NCI-H2227 (cell line): ENCODE measurements around the gene FNDC11.
A peak's percentile ranks its signal among the peaks of the same experiment; 100 is the strongest.
"Not testable (repeated sequence)": the region's sequence is repeated elsewhere in the genome, so short reads cannot be mapped to it uniquely, and the experiment has no call there.

Experiments
- DNase-seq: peaks from one replicate; lab custom pipeline; 2025; ENCODE audit not compliant: unreplicated experiment; lab: John Stamatoyannopoulos, UW

Gene FNDC11

DNA sequence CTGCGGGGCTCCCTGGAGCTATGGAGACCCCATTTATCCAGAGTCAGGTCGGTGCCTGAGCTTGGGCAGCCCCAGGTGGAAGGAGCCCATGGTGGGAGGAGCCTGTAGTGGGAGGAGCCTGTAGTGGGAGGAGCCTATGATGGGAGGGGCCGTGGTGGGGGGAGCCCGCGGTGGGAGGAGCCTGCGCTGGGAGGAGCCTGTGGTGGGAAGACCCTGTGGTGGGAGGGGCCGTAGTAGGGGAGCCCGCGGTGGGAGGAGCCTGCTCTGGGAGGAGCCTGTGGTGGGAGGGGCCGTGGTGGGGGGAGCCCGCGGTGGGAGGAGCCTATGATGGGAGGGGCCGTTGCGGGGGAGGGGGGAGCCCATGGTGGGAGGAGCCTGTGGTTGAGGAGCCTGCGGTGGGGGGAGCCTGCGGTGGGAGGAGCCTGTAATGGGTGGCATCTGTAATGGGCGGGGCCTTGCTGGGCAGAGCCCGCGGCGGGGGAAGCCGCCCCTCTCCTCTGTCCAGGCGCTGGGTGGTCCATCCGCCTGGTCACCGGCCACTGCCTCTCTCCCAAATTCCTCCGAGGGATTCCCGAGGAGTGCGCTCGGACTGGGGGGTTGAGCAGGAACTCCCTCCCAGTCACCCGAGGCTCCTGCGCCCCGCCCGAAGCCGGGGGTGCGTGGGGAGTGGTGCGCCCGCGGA is 567 bp upstream of the FNDC11 start:
- DNase-seq = peak; percentile 89

DNA sequence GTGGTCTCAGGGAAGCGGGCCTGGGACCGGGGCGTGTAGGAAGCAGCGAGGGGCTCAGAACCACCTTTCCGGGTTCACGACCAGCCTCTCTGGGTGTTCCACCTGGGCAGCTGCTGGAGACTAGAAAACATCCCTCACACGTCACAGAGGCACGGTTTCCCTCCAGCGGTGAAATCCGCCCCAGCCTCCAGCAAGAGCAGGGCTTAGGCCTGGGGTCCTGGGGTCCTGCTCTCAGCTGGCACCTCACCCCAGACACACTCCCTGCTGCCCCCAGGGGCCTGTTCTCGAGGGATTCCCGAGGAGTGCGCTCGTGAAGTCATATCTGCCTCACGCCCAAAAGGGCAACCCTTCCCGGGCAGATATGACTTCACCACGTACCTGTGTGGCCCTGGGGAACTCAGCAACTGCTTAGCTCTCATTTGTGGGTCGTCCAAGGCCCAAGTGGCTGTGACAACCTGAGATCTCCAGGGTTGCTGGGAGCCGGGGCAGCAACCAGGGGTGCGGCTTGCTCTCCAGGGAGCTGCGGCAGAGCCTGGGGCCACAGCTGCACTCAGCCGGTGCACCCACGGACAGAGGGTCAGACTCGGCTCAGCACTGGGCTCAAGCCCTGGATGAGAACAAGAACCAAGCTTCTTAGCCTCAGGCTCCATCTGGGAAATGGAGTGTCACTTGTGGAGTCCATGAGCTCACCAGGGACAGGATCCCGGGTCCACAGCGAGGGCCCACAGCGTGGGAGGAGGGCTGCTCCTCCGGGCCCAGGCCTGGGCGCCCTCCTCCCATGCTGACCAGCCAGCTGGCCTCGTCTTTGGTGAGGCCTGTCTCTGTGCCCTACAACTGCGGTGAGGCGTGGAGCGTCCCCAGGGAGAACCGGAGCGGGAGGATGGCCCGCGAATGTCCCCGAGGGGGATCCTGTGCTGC is 661 bp downstream of the FNDC11 start:
- DNase-seq = no peak

DNA sequence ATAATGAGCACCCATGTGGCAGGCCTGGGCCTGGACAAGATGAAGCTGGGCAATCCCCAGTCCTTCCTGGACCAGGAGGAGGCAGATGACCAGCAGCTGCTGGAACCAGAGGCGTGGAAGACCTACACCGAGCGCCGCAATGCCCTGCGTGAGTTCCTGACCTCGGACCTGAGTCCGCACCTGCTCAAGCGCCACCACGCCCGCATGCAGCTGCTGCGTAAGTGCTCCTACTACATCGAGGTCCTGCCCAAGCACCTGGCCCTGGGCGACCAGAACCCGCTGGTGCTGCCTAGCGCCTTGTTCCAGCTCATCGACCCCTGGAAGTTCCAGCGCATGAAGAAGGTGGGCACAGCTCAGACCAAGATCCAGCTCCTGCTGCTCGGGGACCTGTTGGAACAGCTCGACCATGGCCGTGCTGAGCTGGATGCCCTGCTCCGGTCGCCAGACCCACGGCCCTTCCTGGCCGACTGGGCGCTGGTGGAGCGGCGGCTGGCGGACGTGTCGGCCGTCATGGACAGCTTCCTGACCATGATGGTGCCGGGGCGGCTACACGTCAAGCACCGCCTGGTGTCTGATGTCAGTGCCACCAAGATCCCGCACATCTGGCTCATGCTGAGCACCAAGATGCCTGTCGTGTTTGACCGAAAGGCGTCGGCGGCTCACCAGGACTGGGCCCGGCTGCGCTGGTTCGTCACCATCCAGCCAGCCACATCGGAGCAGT is 1.9 kb downstream of the FNDC11 start:
- DNase-seq = no peak

DNA sequence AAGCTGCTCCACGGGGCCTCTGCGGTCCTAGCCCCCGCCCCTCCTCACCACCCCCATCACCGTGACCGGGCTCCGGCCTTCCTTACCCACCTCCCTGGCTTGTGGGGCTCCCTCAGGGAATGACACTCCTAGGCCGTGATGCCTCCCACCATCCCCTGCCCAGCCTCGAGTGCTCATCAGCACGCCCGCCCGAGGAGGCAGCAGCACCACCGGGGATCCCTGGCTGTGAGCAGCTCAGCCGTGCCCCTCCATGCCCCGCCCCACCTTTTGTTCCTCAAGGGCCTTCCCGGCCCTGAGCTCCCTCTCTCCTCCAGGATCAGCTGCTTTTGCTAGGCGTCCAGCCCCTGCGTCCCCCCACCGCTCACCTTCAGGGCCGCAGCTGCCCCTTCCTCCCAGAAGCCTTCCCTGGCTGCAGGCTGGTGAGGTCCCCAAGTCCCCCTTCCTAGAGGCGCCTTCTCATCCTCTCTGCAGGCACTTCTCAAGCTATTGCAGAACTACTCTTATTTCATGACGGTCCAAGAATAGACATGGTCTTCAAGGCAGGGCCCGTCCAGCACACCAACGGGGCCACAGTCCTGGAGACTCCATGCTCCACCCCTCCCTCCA is 3.0 kb downstream of the FNDC11 start:
- no peak for DNase-seq

DNA sequence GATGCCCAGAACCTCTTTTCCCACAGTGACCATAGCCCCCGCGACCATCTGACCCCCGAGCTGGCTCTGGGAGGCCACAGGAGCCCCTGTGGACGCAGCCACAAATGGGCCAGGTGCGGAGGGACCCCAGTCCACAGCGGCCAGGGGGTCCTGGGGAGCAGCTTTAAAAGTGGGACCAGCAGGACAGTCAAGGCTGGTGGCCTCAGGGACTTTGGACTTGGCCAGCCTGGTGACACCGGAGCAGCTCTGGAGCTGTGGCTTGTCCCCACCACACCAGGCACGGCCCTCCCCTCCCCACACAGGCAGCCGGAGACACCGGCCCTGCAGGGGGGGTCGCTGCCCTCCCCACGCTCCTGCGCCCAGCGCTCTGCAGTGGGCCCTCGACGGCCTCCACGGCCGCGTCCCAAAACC is 3.5 kb downstream of the FNDC11 start:
- no peak for DNase-seq

DNA sequence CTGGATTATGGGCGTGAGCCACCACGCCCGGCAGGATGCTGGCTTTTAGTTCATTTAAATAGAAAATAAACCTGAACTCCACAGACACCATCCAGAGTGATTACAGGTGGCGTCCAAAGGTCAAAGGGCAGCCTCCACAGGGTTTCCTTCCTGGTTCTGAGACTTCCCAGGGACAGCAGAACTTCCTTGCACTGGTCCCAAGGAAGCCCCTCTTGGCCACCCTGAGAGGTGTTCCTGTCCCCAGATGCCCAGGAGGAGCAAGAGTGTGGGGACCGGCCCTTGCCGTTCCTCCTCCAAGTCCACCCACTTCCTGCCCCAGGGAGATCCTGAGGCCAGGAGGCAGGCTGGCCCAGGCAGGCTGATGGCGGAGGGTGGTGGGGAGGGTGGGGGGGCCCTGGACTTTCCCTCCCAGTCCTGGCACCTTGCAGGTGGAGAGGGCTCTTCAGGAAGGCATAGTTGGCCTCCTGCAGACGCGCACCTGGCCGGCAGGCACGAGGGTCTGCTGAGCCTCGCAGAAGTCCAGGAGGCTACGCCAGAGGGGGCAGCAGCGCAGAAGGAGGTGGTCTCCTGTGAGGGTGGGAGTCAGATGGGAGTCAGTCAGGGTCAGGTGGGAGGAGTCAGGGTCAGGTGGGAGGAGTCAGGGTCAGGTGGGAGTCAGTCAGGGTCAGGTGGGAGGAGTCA is 5.0 kb downstream of the FNDC11 start:
- no peak for DNase-seq

DNA sequence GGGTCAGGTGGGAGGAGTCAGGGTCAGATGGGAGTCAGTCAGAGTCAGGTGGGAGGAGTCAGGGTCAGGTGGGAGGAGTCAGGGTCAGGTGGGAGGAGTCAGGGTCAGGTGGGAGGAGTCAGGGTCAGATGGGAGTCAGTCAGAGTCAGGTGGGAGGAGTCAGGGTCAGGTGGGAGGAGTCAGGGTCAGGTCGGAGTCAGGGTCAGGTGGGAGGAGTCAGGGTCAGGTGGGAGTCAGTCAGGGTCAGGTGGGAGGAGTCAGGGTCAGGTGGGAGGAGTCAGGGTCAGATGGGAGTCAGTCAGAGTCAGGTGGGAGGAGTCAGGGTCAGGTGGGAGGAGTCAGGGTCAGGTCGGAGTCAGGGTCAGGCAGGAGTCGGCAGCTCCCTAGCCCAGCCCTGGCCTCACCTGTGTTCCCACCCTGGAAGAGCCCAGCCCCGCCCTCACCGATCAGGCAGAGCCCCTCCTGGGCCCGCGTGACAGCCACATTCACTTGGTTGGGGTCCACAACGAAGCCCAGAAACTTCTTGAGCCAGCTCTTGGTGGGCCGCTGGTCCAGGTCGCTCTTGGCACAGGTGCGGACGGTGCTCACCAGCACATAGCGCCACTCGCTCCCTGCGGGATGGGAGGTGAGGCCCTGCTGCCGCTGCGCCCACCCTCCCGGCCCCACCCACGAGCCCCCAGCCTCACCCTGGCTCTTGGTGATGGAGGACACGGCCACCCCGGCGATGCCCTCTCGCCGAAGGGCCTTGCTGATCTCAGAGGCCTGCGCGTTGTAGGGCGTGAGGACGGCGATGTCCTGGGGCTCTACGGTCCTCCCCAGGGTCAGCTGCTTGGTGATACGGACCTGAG is 5.8 kb downstream of the FNDC11 start:
- not testable (repeated sequence) for DNase-seq

DNA sequence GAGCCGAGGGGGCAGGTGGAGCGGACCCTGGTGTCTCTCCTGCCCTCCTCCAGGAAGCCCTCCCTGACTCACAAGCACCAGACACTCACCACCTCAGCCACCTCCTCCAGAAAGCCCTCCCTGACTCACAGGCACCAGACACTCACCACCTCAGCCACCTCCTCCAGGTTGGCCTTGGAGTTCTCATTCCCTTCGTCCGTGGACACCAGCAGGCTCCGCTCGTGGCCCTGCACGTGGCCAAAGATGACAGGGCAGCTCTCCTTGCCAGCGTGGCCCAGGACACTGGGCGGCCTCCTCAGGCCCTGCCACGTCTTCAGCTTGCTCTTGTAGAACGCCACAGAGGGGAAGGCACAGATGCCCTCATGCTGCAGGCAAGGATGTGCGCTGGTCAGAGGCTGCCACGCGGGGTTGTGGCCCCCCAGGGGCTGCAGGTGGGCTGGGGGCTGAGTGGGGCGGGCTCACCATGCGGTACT is 6.4 kb downstream of the FNDC11 start:
- DNase-seq = no peak

DNA sequence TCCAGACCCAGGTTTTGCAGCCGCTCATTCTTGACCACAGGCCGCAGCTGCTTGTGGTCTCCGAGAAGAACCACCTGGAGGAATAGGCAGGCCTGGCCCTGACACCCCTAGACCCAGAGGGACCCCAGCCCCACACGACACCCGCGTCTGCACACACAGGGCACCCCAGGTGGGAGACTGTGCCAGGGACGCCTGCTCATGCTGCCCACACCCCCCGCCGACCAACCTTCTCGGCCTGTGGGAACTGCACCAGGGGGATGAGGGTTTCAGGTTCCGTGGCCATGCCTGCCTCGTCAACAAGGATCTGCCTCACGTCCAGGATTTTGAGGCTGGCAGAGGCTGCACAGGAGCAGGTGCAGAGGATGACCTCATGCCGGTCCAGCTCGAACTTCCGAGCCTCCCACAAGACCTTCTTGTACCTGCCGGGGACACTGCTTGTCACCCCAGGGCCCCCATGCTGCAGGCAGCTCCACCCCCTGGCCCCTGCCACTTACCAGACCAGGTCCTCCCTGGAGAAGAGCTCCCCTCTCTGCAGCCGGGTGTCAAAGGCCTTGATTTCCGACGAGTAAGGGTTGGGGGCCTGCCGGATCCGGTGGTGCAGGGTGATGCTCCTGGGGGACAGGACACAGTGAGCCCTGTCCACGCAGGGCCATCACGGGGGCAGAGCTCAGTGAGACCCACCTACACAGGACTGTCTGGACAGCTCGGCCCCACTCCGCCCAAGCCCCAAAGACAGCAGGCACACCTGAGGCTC is 7.1 kb downstream of the FNDC11 start:
- no peak for DNase-seq

DNA sequence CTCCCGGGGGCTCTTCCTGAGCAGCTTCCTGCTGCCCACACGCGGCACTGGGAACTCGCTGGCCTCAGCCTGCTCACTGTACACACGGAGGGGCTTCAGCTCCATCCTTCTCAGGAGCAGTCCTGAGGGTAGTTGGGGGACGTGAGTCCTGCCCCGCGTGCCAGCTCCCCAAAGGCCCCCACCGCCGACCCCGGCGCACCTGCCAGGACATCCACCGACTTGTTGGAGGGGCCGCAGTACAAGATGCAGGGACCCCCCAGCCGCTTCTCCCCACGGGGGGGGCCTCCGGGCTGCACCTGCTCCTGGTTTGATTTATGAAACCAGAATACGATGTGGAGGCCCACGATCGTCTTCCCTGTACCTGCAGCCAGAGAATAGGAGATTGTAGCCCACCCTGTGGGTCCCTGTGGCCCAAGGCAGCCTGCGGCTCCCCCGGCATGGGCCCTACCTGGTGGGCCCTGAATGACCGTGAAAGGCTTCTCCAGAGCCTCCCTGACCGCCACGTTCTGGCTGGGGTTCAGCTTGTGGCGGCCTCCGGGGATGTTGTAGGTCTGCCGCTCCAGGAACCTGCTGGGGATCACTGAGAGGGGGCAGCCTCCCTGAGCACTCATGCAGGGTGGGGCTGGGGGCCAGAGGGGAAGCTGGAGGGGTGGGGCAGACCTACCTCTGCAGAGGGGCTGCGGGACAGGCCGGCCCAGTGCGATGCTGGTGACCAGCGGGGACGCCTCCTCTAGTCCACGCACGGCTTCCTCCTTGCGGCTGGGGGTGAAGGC is 7.9 kb downstream of the FNDC11 start:
- DNase-seq = no peak

DNA sequence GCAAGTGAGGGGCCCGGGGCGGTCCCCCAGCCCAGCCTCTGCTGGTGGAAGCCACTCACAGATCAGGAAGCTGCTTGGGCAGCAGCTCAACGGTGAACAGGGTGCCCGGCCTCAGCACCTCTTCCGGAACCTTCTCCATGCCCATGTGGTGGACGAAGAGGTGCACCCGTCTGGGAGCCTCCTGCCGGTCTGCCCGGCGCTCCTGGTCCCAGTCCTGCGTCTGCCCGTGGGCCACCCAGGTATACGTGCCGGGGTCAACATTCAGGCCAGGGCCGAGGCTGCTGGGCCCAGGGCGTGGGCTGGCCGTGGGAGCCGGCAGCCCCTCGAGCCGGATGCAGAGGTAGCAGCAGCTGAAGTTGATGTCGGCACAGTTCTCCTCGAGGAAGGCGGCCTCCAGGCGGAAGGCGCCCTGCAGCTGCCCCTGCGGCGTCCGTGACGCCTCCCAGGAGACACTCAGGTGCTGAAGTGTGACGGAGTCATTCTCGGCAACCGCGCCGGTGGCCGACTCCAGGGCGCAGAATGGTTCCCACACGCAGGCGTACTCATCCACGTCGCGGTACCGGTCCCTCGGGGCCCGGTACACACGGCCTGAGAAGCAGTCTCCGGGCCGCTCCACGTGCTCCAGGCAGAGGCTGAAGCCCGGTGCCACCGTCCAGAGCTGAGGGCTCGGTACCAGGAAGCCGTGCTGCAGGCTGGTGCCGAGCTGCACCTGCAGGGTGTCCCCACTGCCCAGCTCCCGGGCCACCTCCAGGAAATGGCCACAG is 8.7 kb downstream of the FNDC11 start:
- no peak for DNase-seq

DNA sequence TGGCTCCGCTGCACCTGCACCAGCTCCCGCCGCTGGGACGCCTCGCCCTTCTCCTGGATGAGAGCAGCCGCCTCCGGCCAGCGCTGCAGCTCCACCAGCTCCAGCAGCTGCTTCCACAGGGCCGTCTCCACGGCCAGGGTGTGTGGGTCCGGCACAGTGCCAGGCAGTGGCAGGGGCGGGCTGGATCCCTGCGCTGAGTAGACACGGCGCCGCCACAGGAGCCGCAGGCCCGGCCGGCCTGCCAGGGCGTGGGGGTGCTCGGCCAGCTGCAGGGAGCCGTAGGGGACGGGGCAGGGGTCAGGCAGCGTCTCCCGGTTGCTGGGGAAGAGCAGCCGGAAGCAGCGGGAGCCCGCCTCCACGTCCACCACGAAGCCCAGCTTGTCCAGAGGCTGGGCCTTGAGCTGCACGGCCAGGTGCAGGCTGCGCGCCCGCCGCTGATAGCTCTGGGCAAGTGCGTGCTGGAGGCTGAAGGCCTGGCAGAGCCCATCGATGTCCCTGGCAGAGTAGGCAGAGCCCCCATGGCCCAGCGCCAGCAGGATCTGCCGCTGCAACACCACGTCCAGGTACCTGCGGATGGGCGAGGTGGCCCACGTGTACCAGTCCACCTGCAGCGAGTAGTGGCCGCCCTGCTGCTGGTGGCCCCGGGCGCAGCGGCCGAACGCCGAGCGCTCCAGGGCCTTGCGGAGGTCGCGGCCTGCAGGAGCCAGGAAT is 9.4 kb downstream of the FNDC11 start:
- no peak for DNase-seq

DNA sequence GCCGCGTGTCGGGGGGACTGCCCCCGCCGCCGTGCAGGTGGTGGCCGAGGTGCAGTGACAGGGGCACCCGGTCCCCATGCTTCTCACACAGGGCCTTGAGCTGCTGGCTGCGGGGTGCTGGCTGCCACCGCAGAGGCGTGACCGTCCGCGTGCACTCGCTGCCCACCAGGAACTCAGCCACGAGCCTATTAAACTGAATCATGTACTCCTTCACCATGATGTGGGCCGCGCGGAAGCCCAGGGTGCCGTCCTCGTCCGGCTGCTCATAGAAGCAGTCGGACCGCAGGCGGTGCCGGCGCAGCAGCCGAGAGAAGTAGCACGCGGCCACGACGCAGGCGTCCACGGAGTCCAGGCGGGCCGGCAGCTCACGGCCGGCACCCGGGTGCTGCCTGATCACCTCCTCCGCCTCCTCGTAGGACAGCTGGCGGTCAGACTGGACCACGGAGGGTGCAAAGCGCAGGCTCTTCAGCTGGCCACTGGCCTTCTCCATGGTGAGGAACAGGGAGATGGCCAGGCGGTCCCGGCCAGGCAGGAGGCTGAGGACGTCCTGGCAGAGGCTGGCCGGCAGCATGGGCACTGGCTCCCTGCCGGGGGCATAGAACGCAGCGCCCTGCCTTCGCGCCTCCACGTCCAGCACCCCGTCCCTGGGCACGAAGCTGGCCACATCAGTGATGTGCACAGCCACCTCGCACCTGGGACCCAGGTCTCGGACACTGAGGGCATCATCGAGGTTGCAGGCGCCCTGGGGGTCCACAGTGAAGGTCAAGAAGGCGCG is 10.3 kb downstream of the FNDC11 start:
- no peak for DNase-seq

DNA sequence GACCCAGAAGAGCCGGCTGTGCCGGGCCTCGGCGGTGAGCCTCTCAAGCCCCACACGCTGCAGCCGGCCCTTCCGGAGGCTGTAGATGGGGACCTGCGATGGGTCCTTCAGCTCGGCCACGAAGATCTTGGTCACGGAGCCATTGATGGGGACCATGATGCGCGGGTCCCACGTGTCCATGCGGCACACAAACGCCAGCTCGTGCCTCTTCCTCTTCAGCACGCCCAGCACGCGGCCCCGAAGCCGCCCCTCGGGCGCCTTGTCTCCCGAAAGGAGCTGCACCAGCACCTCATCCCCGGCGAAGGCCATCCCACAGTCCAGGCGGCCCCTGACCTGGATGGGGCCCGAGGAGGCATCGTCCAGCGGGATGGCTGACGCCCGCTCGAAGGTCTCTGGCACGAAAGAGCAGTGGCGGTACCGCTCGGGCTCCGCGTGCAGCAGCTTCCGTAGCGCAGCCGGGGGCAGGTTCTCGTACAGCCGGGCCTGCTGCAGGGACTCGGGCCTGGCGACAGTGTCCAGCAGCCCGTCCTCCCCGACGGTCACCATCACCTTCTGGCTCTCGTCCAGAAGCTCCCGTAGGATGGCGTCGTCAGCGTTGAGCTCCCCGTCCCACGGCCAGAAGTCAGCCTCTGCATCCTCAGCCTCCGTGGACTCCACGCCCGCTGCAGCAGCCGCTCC is 11.2 kb downstream of the FNDC11 start:
- DNase-seq = no peak

DNA sequence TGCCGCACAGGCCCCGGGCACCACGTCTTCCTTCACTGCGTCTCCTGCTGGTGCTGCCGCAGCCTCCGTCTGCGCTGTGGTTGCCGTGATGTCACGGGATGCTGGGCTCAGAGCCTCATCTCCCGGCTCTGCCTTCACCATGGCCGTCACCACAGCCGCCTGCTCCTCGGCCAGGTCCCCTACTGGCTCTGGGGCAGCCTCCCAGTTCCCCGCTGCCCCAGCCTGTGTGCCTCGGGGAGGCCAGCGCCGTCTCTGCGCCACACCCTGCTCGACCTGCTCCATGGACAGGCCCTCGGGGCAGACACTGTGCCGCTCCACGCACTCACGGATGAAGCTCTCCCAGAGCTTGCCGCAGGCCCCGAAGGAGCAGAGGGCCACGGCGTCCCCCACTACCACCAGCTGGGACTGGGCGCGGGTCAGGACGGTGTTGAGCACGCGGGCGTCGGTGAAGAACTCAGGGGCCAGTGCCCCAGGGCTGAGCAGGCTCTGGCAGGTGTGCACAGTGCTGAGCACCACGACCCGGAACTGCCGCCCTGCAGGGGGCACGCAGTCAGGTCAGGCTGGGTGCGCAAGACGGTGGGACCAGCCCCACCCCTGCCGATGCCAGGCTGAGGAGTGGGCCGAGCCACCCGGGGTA is 11.9 kb downstream of the FNDC11 start:
- DNase-seq = no peak
